ENCODE results near the gene ZC3H12D.

Gene ZC3H12D

DNA sequence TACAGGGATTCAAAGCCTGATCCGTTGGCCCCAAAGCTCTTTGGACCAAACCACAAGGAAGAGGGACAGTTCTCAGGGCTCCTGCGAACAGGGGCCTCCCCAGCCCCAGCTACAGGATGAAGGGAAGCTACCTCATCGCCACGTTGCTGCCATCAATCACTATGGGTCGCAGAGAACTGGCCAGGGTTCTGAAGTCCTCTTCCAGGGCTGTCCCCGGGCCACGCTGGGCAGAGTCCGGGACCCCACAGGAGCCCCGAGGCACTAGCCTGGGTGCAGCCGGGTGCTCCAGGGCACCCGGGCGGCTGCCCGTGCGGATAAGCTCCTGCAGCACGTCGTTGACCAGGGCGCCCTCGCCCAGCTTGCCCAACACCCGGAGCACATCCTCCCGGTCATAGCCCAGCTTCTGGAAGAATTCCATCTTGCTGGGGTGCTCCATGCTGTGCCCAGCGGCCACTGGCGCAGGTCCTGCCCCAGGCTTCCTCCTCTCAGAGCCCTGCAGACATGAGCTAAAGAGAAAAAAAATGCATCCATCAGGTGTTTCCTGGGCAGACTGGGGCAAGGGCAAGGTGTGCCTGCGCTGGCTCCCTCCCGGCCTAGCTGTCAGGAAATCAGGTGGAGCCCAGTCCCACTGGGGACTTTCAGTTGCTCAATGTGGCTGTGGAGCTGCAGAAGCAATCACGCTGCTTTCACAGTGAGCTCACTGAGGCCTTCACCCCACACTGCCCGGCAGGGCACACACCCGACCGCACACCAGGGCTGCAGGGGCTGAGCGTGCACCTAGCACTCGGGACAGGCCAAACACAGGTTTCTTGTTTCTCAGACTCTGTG is 10.5 kb downstream of the ZC3H12D start:
- TF ChIP-seq CTCF (IDR thresholded peaks at IDR 0.05; ENCODE audit: low read depth, low read length), result no peak
- no peak overlapping the region for H3K4me3 ChIP-seq (ENCODE audit: low read depth, low read length)

- no peak for TF ChIP-seq CTCF (IDR thresholded peaks at IDR 0.05; ENCODE audit: low read depth, low read length)
- no peak overlapping the region for H3K4me3 ChIP-seq (ENCODE audit: low read depth, low read length)
These were observed 11.4 kb downstream of the ZC3H12D start for GRCh38 chr6:149473080-149474052.

DNA sequence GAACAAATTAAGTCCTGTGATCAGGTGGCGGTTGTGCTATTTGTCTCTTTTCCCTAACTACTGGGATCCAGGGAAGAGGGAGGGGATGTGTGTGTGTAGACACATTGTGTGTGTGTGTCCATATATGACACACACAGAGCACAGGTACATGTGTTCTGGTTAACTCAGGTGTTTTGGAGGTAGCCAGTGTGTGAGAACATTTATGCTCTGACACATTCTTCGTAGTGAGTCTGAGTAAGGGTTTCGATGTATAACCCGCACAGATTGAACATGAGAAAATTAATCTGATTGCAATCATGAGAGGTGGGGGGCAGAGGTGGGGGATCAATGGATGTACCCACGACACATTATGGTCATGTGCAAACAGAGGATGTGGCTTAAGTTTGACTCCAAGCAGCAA is 12.6 kb downstream of the ZC3H12D start:
- TF ChIP-seq CTCF (IDR thresholded peaks at IDR 0.05; ENCODE audit: low read depth, low read length), result no peak

DNA sequence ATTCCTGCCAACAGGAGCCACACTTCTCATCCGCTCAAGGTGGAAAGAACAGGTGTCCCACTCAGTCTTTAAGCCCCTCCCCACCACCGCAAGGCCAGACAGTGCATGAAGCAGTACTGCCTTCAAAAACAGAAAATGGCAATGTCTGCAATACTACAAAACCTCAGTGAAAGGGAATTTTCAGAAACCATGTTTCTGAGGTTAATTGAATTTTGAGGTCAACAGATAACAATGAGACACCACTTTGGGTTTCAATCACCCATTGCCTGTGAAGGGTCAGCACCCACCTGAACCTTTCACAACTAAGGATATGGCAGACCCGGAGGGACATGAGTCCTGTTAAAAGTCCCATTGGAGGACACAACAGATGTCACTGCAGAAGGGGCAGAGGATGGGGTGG is 13.0 kb downstream of the ZC3H12D start:
- TF ChIP-seq CTCF (IDR thresholded peaks at IDR 0.05; ENCODE audit: low read depth, low read length), result no peak
- no peak overlapping the region for H3K4me3 ChIP-seq (ENCODE audit: low read depth, low read length)

More for the DNA sequence above, 12.6 kb downstream of the ZC3H12D start:
- H3K4me3 ChIP-seq (ENCODE audit: low read depth, low read length), result no peak overlapping the region

DNA sequence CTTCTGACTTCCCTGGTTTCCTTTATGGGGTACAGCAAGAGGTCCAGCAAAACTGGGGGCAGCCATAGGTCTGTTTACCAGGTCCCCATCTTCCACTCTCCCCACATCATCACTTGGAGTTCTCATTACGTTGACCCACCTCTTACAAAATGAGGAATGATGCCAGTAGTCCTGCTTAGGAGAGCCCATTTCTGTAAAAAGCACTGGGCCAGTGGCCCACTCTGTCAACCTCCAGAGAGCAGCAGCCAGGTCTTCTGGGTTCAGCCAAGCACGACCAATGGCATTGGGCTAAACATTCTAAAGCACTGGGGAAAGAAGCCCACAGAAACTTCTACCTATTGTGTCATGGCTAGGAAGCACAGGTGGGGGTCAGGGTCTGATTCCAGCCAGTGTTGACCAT is 13.9 kb downstream of the ZC3H12D start:
- TF ChIP-seq CTCF (IDR thresholded peaks at IDR 0.05; ENCODE audit: low read depth, low read length), result no peak
- no peak overlapping the region for H3K4me3 ChIP-seq (ENCODE audit: low read depth, low read length)

GRCh38 chr6:149468179-149468578 is 16.6 kb downstream of the ZC3H12D start:
- no peak for TF ChIP-seq CTCF (IDR thresholded peaks at IDR 0.05; ENCODE audit: low read depth, low read length)
- no peak overlapping the region for H3K4me3 ChIP-seq (ENCODE audit: low read depth, low read length)
